K562 (cell line): ENCODE data around the gene SPHK1.

ENCODE experiments used
- CHD2 ChIP-seq: IDR thresholded peaks from 2 replicates; pipeline ENCODE4 v1.6.1; 2011; ENCODE audit warnings: low read depth, low read length
- GABPA ChIP-seq: fragments of 200-800 bp; sonication (Bioruptor generic); conservative IDR thresholded peaks from 2 replicates; pipeline ENCODE4 v1.6.1; 2016; ENCODE audit warnings: low read depth, missing genetic modification characterization, missing compliant biosample characterization
- MYBL2 ChIP-seq, 2 experiments: fragments of 450-650 bp in 1 of 2; sonication (generic) in 1 of 2; formaldehyde crosslinking in 1 of 2; IDR thresholded peaks; 2 replicates each; pipeline versions ENCODE4 v1.6.1 to v1.8.1; 2017 to 2022; ENCODE audit warnings: borderline replicate concordance in 1 of 2, inconsistent platforms in 1 of 2, low read depth in 1 of 2, mild to moderate bottlenecking in 1 of 2, missing genetic modification reagents in 1 of 2, moderate library complexity in 1 of 2
- POLR2A ChIP-seq: fragments of 450-650 bp; conservative IDR thresholded peaks from 2 replicates; pipeline ENCODE4 v1.6.1; 2016
- SOX6 ChIP-seq: fragments of 450-650 bp; IDR thresholded peaks from 2 replicates; pipeline ENCODE4 v1.6.1; 2014; ENCODE audit warnings: mild to moderate bottlenecking
- TAF1 ChIP-seq: IDR thresholded peaks from 2 replicates; pipeline ENCODE4 v1.6.1; 2011; ENCODE audit warnings: mild to moderate bottlenecking, low read length, moderate library complexity; ENCODE audit not compliant: insufficient read depth, control insufficient read depth, severe bottlenecking; ENCODE audit errors: extremely low read depth
- TCF7L2 ChIP-seq: fragments of 150-350 bp; IDR thresholded peaks from 2 replicates; pipeline ENCODE4 v1.6.1; 2016; ENCODE audit warnings: low read depth, mild to moderate bottlenecking, low read length, moderate library complexity
- ZNF584 ChIP-seq: fragments of 200-800 bp; sonication (Bioruptor generic); IDR thresholded peaks from 2 replicates; pipeline ENCODE4 v1.6.1; 2016; ENCODE audit warnings: low read depth, mild to moderate bottlenecking, missing genetic modification characterization, missing compliant biosample characterization
- ZNF79 ChIP-seq: fragments of 250-450 bp; sonication (Bioruptor Pico); IDR thresholded peaks from 2 replicates; pipeline ENCODE4 v1.4.0; 2020; ENCODE audit warnings: low read depth, mild to moderate bottlenecking, moderate library complexity
- TF ChIP-seq, protein P1 (sequence below), 2 experiments: fragments of 200-800 bp in 1 of 2; sonication (Bioruptor generic) in 1 of 2; sonication (generic) in 1 of 2; formaldehyde crosslinking in 1 of 2; IDR thresholded peaks in 1 of 2; conservative IDR thresholded peaks in 1 of 2; 2 replicates each; pipeline versions ENCODE4 v1.5.0 to v1.6.1; 2016 to 2020; ENCODE audit warnings: missing compliant biosample characterization in 1 of 2, missing genetic modification characterization in 1 of 2, missing genetic modification reagents in 1 of 2
- TF ChIP-seq, protein P2 (sequence below): fragments of 450-650 bp; formaldehyde crosslinking; IDR thresholded peaks from 2 replicates; pipeline ENCODE4 v1.4.0; 2022; ENCODE audit warnings: missing genetic modification characterization
- TF ChIP-seq, protein P3 (sequence below), 3 experiments: IDR thresholded peaks in 2 of 3; conservative IDR thresholded peaks in 1 of 3; 2 replicates each; pipeline ENCODE4 v1.5.1; 2011 to 2012; ENCODE audit warnings: low read length in 3 of 3, mild to moderate bottlenecking in 3 of 3, control low read depth in 2 of 3, improper control_type of control experiment in 1 of 3, inconsistent platforms in 1 of 3, low read depth in 1 of 3, mixed read lengths in 1 of 3, moderate library complexity in 1 of 3; ENCODE audit not compliant: insufficient read depth in 2 of 3
- TF ChIP-seq, protein P4 (sequence below): fragments of 250-450 bp; sonication (Bioruptor Pico); IDR thresholded peaks from 2 replicates; pipeline ENCODE4 v1.8.0; 2021; ENCODE audit warnings: mild to moderate bottlenecking, moderate library complexity

DNA sequence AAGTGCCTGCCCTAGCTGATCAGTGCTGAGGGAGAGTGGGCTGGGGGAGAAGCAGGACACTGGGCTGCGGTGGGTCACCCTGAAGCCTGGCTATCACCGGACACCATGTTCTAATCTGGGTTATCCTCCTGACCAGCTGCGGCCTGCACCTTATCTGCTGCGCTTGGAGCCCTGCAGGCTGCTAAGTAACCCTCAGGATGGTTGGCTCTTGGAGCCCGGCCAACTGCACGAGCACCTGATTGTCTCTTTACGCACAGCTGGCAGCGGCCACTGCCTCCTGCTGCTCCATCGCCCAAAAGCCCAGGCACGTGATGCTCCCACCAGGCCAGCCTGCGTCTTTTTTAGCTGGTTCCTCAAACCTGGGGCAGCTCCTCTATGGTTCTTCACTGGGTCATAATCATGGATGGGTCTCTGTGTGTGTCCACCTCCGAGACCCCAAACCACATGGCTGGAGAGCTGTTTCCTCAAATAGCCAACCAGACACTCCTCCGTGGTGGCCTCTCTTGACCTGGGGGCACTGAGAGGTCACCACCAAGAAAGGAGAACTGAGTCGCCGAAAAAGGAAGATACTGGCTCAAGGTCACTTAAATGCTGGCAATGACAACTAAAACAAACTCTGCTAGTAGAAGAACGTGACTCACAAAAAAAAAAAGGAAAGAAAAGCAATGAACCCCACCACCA is 21.7 kb downstream of the SPHK1 start:
- TF ChIP-seq ZNF79 (CRISPR knock-in tag) (no peak), TAF1 (peak; percentile 69), GABPA (no peak; the same call in 1 of the 2 replicates), ZNF584 (peak; percentile 98), POLR2A (no peak), MYBL2 (IDR thresholded peaks at IDR 0.05; ENCODE audit: low read depth) (no peak), MYBL2 (CRISPR knock-in tag; IDR thresholded peaks at IDR 0.05; ENCODE audit: borderline replicate concordance) (no peak), CHD2 (0 out of 2 replicates have a peak, but pooled peaks have one; percentile 49), TCF7L2 (no peak), SOX6 (peak; percentile 99)
- TF ChIP-seq, protein P1, sequence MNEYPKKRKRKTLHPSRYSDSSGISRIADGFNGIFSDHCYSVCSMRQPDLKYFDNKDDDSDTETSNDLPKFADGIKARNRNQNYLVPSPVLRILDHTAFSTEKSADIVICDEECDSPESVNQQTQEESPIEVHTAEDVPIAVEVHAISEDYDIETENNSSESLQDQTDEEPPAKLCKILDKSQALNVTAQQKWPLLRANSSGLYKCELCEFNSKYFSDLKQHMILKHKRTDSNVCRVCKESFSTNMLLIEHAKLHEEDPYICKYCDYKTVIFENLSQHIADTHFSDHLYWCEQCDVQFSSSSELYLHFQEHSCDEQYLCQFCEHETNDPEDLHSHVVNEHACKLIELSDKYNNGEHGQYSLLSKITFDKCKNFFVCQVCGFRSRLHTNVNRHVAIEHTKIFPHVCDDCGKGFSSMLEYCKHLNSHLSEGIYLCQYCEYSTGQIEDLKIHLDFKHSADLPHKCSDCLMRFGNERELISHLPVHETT (CRISPR knock-in tag; conservative IDR thresholded peaks at IDR 0.05 in 1 of 2, IDR thresholded peaks at IDR 0.05 in 1 of 2) = peak in 1 of 2 experiments; percentile 96; a peak in 2 of 4 replicates
- TF ChIP-seq, protein P2, sequence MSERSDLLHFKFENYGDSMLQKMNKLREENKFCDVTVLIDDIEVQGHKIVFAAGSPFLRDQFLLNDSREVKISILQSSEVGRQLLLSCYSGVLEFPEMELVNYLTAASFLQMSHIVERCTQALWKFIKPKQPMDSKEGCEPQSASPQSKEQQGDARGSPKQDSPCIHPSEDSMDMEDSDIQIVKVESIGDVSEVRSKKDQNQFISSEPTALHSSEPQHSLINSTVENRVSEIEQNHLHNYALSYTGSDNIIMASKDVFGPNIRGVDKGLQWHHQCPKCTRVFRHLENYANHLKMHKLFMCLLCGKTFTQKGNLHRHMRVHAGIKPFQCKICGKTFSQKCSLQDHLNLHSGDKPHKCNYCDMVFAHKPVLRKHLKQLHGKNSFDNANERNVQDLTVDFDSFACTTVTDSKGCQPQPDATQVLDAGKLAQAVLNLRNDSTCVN (CRISPR knock-in tag) = no peak
- TF ChIP-seq, protein P3, sequence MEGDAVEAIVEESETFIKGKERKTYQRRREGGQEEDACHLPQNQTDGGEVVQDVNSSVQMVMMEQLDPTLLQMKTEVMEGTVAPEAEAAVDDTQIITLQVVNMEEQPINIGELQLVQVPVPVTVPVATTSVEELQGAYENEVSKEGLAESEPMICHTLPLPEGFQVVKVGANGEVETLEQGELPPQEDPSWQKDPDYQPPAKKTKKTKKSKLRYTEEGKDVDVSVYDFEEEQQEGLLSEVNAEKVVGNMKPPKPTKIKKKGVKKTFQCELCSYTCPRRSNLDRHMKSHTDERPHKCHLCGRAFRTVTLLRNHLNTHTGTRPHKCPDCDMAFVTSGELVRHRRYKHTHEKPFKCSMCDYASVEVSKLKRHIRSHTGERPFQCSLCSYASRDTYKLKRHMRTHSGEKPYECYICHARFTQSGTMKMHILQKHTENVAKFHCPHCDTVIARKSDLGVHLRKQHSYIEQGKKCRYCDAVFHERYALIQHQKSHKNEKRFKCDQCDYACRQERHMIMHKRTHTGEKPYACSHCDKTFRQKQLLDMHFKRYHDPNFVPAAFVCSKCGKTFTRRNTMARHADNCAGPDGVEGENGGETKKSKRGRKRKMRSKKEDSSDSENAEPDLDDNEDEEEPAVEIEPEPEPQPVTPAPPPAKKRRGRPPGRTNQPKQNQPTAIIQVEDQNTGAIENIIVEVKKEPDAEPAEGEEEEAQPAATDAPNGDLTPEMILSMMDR (IDR thresholded peaks at IDR 0.05 in 2 of 3, conservative IDR thresholded peaks at IDR 0.05 in 1 of 3; ENCODE audit: insufficient read depth in 2 of 3, low read depth in 1 of 3, low read length in 3 of 3) = peak in 1 of 3 experiments; percentile 16; a peak in 2 of 6 replicates
- TF ChIP-seq, protein P4, sequence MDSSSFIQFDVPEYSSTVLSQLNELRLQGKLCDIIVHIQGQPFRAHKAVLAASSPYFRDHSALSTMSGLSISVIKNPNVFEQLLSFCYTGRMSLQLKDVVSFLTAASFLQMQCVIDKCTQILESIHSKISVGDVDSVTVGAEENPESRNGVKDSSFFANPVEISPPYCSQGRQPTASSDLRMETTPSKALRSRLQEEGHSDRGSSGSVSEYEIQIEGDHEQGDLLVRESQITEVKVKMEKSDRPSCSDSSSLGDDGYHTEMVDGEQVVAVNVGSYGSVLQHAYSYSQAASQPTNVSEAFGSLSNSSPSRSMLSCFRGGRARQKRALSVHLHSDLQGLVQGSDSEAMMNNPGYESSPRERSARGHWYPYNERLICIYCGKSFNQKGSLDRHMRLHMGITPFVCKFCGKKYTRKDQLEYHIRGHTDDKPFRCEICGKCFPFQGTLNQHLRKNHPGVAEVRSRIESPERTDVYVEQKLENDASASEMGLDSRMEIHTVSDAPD (CRISPR knock-in tag) = no peak
